Mesenchymal stem cell (in vitro differentiated cells and primary cell): Measurements from ENCODE around the gene CSNK1D.
A peak's percentile ranks its signal among the peaks of the same experiment; 100 is the strongest.

ENCODE experiments used
- DNase-seq: peaks from one replicate; pipeline ENCODE4 v3.0.0-alpha.2; 2013
- H2AFZ ChIP-seq: one replicate; pipeline ENCODE4 v1.6.1; 2013; ENCODE audit warnings: low read depth, mild to moderate bottlenecking, control low read depth, inconsistent platforms, low read length, moderate library complexity
- H2AK5ac ChIP-seq: 2 replicates; pipeline ENCODE4 v1.6.1; 2013; ENCODE audit warnings: low read length, moderate library complexity, mild to moderate bottlenecking, inconsistent platforms; ENCODE audit not compliant: severe bottlenecking
- H2BK120ac ChIP-seq: one replicate; pipeline ENCODE4 v1.6.1; 2013; ENCODE audit warnings: low read depth, mild to moderate bottlenecking, inconsistent platforms, low read length, moderate library complexity
- H2BK12ac ChIP-seq, 2 experiments: one replicate each; pipeline ENCODE4 v1.6.1; 2013; ENCODE audit warnings: inconsistent platforms in 2 of 2, low read length in 2 of 2, mild to moderate bottlenecking in 2 of 2, moderate library complexity in 2 of 2, control low read depth in 1 of 2
- H2BK15ac ChIP-seq: one replicate; pipeline ENCODE4 v1.6.1; 2013; ENCODE audit warnings: mild to moderate bottlenecking, low read depth, inconsistent platforms; ENCODE audit not compliant: poor library complexity, severe bottlenecking
- H2BK5ac ChIP-seq: 2 replicates; pipeline ENCODE4 v1.6.1; 2013; ENCODE audit warnings: low read depth, mild to moderate bottlenecking, low read length, control low read depth, inconsistent platforms; ENCODE audit not compliant: poor library complexity, severe bottlenecking
- H3K14ac ChIP-seq, 2 experiments: one replicate each; pipeline ENCODE4 v1.6.1; 2013; ENCODE audit warnings: inconsistent platforms in 2 of 2, low read length in 2 of 2, control low read depth in 1 of 2, mild to moderate bottlenecking in 1 of 2, moderate library complexity in 1 of 2
- H3K18ac ChIP-seq, 2 experiments: one replicate each; pipeline ENCODE4 v1.6.1; 2013; ENCODE audit warnings: inconsistent platforms in 2 of 2, low read length in 2 of 2, control low read depth in 1 of 2, low read depth in 1 of 2, mild to moderate bottlenecking in 1 of 2
- H3K23ac ChIP-seq, 2 experiments: one replicate each; pipeline ENCODE4 v1.6.1; 2013; ENCODE audit warnings: inconsistent platforms in 2 of 2, low read length in 2 of 2, mild to moderate bottlenecking in 2 of 2, moderate library complexity in 2 of 2, control low read depth in 1 of 2
- H3K27ac ChIP-seq: 2 replicates; pipeline ENCODE4 v1.5.1; 2013; ENCODE audit warnings: mild to moderate bottlenecking, moderate library complexity, low read length, control low read depth, inconsistent platforms; ENCODE audit not compliant: poor library complexity, severe bottlenecking
- H3K27me3 ChIP-seq, 2 experiments: 2 replicates each; pipeline versions ENCODE4 v1.6.1 to v1.7.0; 2013; ENCODE audit warnings: low read length in 2 of 2, mild to moderate bottlenecking in 2 of 2, moderate library complexity in 2 of 2, control low read depth in 1 of 2, inconsistent platforms in 1 of 2; ENCODE audit not compliant: control insufficient read depth in 1 of 2, insufficient read depth in 1 of 2
- H3K36me3 ChIP-seq, 2 experiments: 2 replicates each; pipeline versions ENCODE4 v1.6.1 to v1.7.0; 2013; ENCODE audit warnings: low read length in 2 of 2, control low read depth in 1 of 2, inconsistent platforms in 1 of 2, low read depth in 1 of 2, mild to moderate bottlenecking in 1 of 2; ENCODE audit not compliant: insufficient read depth in 2 of 2, control insufficient read depth in 1 of 2
- H3K4ac ChIP-seq, 2 experiments: one replicate each; pipeline ENCODE4 v1.6.1; 2013; ENCODE audit warnings: inconsistent platforms in 2 of 2, low read length in 2 of 2, mild to moderate bottlenecking in 2 of 2, moderate library complexity in 2 of 2, control low read depth in 1 of 2, low read depth in 1 of 2
- H3K4me1 ChIP-seq: 2 replicates; pipeline ENCODE4 v1.6.1; 2013; ENCODE audit warnings: low read depth, low read length, control low read depth; ENCODE audit not compliant: control insufficient read depth, insufficient read depth
- H3K4me2 ChIP-seq: 2 replicates; pipeline ENCODE4 v1.6.1; 2013; ENCODE audit warnings: low read length, mild to moderate bottlenecking, inconsistent platforms; ENCODE audit not compliant: poor library complexity, severe bottlenecking
- H3K4me3 ChIP-seq, 2 experiments: 2 replicates each; pipeline versions ENCODE4 v1.5.1 to v1.7.0; 2013; ENCODE audit warnings: low read length in 2 of 2, mild to moderate bottlenecking in 2 of 2, control low read depth in 1 of 2, low read depth in 1 of 2; ENCODE audit not compliant: insufficient read depth in 1 of 2
- H3K79me1 ChIP-seq: replicated peaks from 2 replicates; pipeline ENCODE4 v1.6.1; 2013; ENCODE audit warnings: mild to moderate bottlenecking, control low read depth, low read length, inconsistent platforms; ENCODE audit not compliant: poor library complexity, severe bottlenecking
- H3K9ac ChIP-seq: 2 replicates; pipeline ENCODE4 v1.7.0; 2013; ENCODE audit warnings: mild to moderate bottlenecking, low read length, moderate library complexity
- H3K9me3 ChIP-seq: 2 replicates; pipeline ENCODE4 v1.7.0; 2013; ENCODE audit warnings: mild to moderate bottlenecking, low read length; ENCODE audit not compliant: control insufficient read depth
- H4K8ac ChIP-seq: one replicate; pipeline ENCODE4 v1.6.1; 2013; ENCODE audit warnings: inconsistent platforms, mild to moderate bottlenecking, low read length, moderate library complexity
- H4K91ac ChIP-seq: one replicate; pipeline ENCODE4 v1.6.1; 2013; ENCODE audit warnings: mild to moderate bottlenecking, low read length, inconsistent platforms
- WGBS: methylation state at CpG from one replicate; pipeline ENCODE4 v1.1.7; 2013; ENCODE audit warnings: mixed read lengths; 5-methylcytosine and 5-hydroxymethylcytosine counted together

Gene CSNK1D

GRCh38 chr17:82231562-82232321, 41.8 kb downstream of the CSNK1D start:
- Histone ChIP-seq H3K23ac (peak overlapping the region in 1 of 2 experiments; percentile 79), H4K8ac (peak overlapping the region; percentile 59), H3K27ac (peak overlapping the region; percentile 10), H2BK12ac (peak overlapping the region in 1 of 2 experiments; percentile 70), H3K27me3 (no peaks in the 10 kb centered on the region), H2AK5ac (peak overlapping the region; percentile 23), H3K36me3 (peaks cover 0 to 28% of the 10 kb centered on the region in 2 experiments), H3K9me3 (no peaks in the 10 kb centered on the region), H3K79me1 (peaks cover 3% of the 10 kb centered on the region), H2BK5ac (peak overlapping the region; percentile 74), H3K9ac (peak overlapping the region; percentile 85), H2BK120ac (peak overlapping the region; percentile 88), H3K4me3 (peak overlapping the region; percentile 77 to 84), H2BK15ac (peak overlapping the region; percentile 55), H3K18ac (peak overlapping the region; percentile 98), H3K14ac (peak overlapping the region in 1 of 2 experiments; percentile 84), H3K4me1 (peaks cover 83% of the 10 kb centered on the region), H2AFZ (no peak overlapping the region), H3K4me2 (peak overlapping the region; percentile 95), H4K91ac (peak overlapping the region; percentile 97), H3K4ac (peak overlapping the region; percentile 92 to 93)
- DNase-seq: peak; percentile 84
- WGBS: 2% methylated on average over 39 of the region's 42 CpGs

DNA sequence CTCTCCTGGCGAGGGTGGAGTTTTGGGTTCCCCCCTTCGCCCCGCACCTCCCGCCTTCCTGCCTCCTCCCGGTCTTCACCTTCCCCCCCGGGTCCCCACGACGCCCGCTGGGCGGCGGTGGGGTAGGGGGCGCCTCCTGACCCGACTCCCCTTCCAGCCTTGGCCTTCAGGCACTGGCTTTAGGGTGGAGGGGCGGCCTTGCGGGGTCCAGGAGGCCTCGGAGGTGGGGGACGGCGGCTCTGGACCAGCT, 42.3 kb downstream of the CSNK1D start:
- H2BK15ac ChIP-seq: peak overlapping the region; percentile 55
- H2AK5ac ChIP-seq: peak overlapping the region; percentile 49
- H3K18ac ChIP-seq: peak overlapping the region; percentile 98
- peak overlapping the region; percentile 59 for H4K8ac ChIP-seq
- H3K9me3 ChIP-seq: no peaks in the 10 kb centered on the region
- no peak overlapping the region for H2AFZ ChIP-seq
- H3K4me1 ChIP-seq: peaks cover 83% of the 10 kb centered on the region
- H3K36me3 ChIP-seq: peaks cover 0 to 23% of the 10 kb centered on the region in 2 experiments
- H3K27me3 ChIP-seq: no peaks in the 10 kb centered on the region
- H2BK120ac ChIP-seq: peak overlapping the region; percentile 88
- H3K4ac ChIP-seq: peak overlapping the region; percentile 92 to 93
- peak overlapping the region; percentile 97 for H4K91ac ChIP-seq
- peak overlapping the region; percentile 77 to 84 for H3K4me3 ChIP-seq
- peak overlapping the region; percentile 74 for H2BK5ac ChIP-seq
- H3K27ac ChIP-seq: no peak overlapping the region
- H3K14ac ChIP-seq: peak overlapping the region in 1 of 2 experiments; percentile 84
- peaks cover 3% of the 10 kb centered on the region for H3K79me1 ChIP-seq
- WGBS: under 1% methylated on average over 18 of the region's 18 CpGs
- H2BK12ac ChIP-seq: peak overlapping the region; percentile 43 to 70
- peak overlapping the region; percentile 95 for H3K4me2 ChIP-seq
- no peak for DNase-seq
- peak overlapping the region; percentile 85 for H3K9ac ChIP-seq
- no peak overlapping the region for H3K23ac ChIP-seq

DNA sequence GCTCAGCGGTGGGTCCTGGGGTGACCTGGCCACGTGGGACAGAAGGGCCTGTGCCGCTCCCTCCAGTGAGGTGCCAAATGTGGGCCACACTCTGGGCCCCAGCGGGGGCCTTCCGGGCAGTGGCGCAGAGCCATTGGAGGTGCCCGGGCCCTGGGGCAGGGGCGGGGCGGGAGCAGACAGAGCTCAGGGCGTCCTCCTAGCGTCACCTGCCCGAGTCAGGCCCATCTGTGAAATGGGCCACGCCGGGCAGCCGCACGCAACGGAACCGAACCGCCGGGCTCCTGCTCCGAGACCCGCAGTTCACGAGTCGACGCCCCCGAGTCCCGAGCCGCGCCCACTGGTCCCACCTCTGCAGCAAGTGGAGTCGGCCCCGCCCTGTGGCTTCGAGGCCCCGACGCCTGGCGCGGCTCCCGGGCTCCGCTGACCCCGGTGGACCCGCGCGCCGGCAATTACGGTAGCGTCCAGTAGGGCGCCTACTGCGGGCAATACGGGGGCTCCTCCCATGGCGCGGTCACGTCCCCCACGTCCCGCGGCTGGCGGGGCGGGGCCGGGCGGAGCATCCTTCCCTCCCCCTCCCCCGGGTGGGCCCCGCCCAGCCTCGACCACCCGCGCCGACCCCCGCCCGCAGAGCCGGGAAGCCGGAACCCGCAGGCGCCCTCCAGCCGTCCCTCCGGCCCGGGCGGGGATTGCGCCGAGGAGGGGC, 42.7 kb downstream of the CSNK1D start:
- Histone ChIP-seq H3K9ac (peak overlapping the region; percentile 85), H3K4me1 (peaks cover 81% of the 10 kb centered on the region), H3K79me1 (peaks cover 3% of the 10 kb centered on the region), H3K23ac (no peak overlapping the region), H3K27ac (no peak overlapping the region), H2AK5ac (no peak overlapping the region), H2BK120ac (peak overlapping the region; percentile 88), H3K14ac (peak overlapping the region in 1 of 2 experiments; percentile 84), H4K8ac (peak overlapping the region; percentile 59), H2BK5ac (peak overlapping the region; percentile 74), H3K4me2 (peak overlapping the region; percentile 95), H2AFZ (no peak overlapping the region), H3K18ac (peak overlapping the region; percentile 98), H3K27me3 (no peaks in the 10 kb centered on the region), H3K4me3 (peak overlapping the region; percentile 77 to 84), H3K9me3 (no peaks in the 10 kb centered on the region), H3K4ac (peak overlapping the region; percentile 92 to 93), H2BK12ac (peak overlapping the region; percentile 43 to 80), H4K91ac (peak overlapping the region; percentile 44), H2BK15ac (peak overlapping the region; percentile 55), H3K36me3 (peaks cover 0 to 18% of the 10 kb centered on the region in 2 experiments)
- 21% methylated on average over 44 of the region's 76 CpGs for WGBS
- DNase-seq: peak; percentile 85
